Fibroblast of the aortic adventitia (primary cell): ENCODE results near the gene ECE2. TPM values are rescaled to one million over a fixed set of nuclear protein-coding genes. Genes with fewer than 3 reads are reported as not detected.

Source experiments
- DNase-seq: peaks from one replicate; pipeline ENCODE4 v3.0.0-alpha.2; 2010; ENCODE audit warnings: low read depth
- H3K4me3 ChIP-seq: 2 replicates; pipeline ENCODE4 v1.5.1; 2011; ENCODE audit warnings: low read depth, mild to moderate bottlenecking, control low read depth, low read length, moderate library complexity
- total RNA-seq: library from RNA; depleted of rRNA; stranded (reverse); fragments of >200 nt; gene quantifications from 2 replicates; pipeline ENCODE4 v1.2.3, GENCODE V29; 2012; ENCODE audit warnings: low replicate concordance
- TF ChIP-seq, protein P1 (sequence below): IDR thresholded peaks from 2 replicates; pipeline ENCODE4 v1.5.1; 2011; ENCODE audit warnings: mild to moderate bottlenecking, low read length, control low read depth, inconsistent platforms; ENCODE audit not compliant: insufficient read depth

The ECE2 gene
- total RNA-seq, 1 donor = not detected

DNA sequence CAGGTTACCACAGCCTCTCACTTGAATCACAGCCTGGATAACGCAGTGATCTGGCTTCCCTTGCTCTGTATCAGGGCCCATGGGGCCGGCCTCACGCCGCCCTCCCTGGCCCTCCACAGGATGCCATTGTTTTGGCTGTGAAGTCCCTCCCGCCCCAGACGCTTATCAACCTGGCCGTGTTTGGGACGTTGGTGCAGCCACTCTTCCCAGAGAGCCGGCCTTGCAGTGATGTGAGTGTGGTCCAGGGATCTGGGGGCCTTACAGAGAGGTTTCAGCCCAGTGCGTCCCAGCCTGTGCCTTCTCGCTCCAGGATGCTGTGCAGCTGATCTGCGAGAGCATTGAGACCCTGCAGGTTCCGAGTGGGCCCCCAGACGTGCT lies 39.8 kb upstream of the ECE2 start:
- DNase-seq = no peak
- TF ChIP-seq, protein P1, sequence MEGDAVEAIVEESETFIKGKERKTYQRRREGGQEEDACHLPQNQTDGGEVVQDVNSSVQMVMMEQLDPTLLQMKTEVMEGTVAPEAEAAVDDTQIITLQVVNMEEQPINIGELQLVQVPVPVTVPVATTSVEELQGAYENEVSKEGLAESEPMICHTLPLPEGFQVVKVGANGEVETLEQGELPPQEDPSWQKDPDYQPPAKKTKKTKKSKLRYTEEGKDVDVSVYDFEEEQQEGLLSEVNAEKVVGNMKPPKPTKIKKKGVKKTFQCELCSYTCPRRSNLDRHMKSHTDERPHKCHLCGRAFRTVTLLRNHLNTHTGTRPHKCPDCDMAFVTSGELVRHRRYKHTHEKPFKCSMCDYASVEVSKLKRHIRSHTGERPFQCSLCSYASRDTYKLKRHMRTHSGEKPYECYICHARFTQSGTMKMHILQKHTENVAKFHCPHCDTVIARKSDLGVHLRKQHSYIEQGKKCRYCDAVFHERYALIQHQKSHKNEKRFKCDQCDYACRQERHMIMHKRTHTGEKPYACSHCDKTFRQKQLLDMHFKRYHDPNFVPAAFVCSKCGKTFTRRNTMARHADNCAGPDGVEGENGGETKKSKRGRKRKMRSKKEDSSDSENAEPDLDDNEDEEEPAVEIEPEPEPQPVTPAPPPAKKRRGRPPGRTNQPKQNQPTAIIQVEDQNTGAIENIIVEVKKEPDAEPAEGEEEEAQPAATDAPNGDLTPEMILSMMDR = no peak
- no peak overlapping the region for H3K4me3 ChIP-seq

DNA sequence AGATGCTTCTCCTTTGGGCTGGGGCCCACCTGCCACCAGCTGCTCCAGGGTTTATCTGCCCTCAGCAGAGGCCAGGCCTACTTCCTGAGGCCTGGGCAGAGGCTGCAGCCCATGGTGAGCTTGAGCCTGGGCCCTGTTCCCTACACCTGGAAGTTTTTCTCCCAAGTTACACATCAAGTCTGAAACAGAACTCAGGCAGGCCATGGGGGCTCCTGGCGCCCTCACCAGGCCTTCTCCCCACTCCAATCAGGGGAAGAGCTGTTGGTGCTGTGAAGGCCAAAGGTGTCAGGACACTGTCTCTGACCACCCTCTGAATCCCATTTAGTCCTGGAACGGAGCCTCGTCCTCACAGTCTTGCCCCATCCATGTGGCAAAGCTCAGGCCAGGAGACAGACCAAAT lies 39.2 kb upstream of the ECE2 start:
- TF ChIP-seq, protein P1 = no peak
- no peak overlapping the region for H3K4me3 ChIP-seq
- no peak for DNase-seq

DNA sequence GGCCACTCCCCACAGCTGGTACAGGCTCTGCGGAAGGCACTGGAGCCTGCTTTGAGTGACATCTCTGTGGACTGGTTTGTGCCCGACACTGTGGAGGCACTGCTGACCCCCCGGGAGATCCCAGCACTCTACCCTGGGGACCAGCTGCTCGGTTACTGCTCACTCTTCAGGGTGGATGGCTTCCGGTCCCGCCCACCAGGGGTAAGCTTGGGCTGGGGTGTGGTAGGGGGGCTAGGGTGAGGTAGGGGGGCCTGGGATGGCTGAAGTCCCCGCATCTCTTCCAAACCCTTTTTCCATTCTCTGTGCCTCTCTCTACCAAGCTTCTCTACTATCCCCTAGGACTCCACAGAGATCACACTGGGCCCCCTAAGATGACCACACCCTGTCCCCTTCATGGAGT lies 38.6 kb upstream of the ECE2 start:
- TF ChIP-seq, protein P1 = no peak
- no peak for DNase-seq
- no peak overlapping the region for H3K4me3 ChIP-seq

DNA sequence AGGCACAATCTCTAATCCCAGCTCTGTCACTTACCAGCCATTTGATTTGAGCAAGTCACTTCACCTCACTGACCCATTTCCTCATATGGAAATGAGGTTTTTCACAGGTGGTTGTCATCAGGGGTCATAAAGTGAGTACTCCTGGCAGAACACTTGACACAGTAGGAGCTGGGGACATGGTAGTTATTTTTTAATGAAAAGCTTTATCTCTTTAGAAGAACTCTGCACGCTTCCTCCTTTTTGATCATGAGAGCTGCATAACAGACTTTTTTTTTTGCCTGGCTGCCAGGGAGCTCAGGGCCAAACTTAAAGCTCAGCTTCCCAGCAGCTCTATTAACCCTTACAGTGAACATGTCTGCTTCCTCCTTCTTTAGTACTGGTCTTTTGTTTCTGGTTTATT lies 38.0 kb upstream of the ECE2 start:
- DNase-seq = no peak
- TF ChIP-seq, protein P1 = no peak
- H3K4me3 ChIP-seq = no peak overlapping the region

DNA sequence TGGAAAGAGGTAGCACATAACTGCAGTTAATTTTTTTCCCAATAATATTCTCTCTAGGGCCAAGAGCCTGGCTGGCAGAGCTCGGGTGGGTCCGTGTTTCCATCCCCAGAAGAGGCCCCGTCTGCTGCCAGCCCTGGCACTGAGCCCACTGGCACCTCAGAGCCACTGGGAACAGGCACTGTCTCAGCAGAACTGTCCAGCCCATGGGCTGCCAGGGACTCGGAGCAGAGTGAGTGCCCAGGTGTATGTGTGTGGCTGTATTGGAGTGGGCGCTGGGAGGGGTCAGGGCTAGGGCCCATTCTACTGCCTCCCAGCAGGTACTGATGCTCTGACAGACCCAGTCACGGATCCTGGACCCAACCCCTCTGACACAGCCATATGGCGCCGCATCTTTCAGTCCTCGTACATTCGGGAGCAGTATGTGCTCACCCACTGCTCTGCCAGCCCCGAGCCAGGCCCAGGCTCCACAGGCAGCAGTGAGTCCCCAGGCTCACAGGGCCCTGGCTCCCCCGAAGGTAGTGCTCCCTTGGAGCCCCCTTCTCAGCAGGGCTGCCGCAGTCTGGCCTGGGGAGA lies 37.5 kb upstream of the ECE2 start:
- DNase-seq = no peak
- TF ChIP-seq, protein P1 = no peak

DNA sequence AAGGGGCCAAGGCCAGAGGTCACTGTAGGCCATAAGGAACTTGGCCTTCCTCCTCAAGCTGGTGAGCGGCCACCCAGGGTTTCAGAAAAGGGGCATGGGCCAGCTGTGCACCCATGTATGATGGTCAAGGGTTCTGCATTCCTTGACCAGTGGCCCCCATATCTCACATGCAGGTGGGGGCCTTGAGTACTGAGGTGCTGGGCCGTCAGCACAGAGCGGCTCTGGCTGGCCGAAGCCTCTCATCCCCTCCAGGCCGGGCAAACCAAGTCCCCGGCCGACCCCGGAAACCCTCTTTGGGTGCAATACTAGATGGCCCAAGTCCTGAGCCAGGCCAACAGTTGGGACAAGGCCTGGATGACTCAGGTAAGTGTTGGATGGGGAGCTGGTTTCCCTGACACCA lies 36.6 kb upstream of the ECE2 start:
- H3K4me3 ChIP-seq = no peak overlapping the region
- DNase-seq = no peak
- TF ChIP-seq, protein P1 = no peak

More for the DNA sequence above, 37.5 kb upstream of the ECE2 start:
- H3K4me3 ChIP-seq = no peak overlapping the region

DNA sequence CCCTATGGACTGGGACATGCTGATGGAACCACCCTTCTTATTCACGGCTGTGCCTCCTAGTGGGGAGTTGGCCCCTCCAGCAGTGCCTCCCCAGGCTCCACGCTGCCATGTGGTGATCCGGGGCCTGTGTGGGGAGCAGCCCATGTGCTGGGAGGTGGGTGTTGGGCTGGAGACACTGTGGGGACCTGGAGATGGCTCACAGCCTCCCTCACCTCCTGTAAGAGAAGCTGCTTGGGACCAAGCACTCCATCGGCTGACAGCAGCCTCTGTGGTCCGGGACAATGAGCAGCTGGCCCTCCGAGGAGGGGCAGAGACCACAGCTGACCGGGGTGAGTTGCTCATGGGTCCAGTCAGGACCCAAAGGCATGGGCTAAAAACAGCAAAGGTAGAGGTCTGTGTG lies 36.1 kb upstream of the ECE2 start:
- TF ChIP-seq, protein P1 = no peak
- H3K4me3 ChIP-seq = no peak overlapping the region
- no peak for DNase-seq
